ENCODE results near the gene SLC12A1.

The SLC12A1 gene

GRCh38 chr15:48307586-48307985 is 101.5 kb downstream of the SLC12A1 start:
- TF ChIP-seq CTCF (IDR thresholded peaks at IDR 0.05; ENCODE audit: low read depth, low read length), result no peak
- no peak for DNase-seq (ENCODE audit: low read depth, low spot score)
- in situ Hi-C loops (cut with HindIII; ENCODE audit: low sequenced_read_pairs), result no loop called here
- H3K4me3 ChIP-seq (ENCODE audit: low read depth, low read length), result no peak overlapping the region

DNA sequence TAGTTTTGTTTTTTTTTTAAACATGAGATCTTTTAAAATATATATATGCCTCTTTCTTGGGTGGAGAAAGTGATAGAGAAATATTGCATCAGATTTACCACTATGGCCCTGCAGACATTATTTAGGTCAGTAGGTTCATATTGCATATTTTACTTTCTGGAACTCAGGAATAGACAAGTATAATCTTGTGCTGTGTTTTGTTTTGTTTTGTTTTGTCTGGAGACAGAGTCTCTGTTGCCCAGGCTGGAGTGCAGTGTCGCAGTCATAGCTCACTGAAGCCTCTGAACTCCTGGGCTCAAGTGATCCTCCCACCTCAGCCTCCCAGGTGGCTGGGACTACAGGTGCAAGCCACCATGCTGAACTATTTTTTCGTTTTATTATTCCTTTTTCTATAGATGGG is 103.6 kb downstream of the SLC12A1 start:
- DNase-seq (ENCODE audit: low read depth, low spot score), result no peak
- TF ChIP-seq CTCF (IDR thresholded peaks at IDR 0.05; ENCODE audit: low read depth, low read length), result no peak
- no peak overlapping the region for H3K4me3 ChIP-seq (ENCODE audit: low read depth, low read length)
- in situ Hi-C loops (cut with HindIII; ENCODE audit: low sequenced_read_pairs), result no loop called here

DNA sequence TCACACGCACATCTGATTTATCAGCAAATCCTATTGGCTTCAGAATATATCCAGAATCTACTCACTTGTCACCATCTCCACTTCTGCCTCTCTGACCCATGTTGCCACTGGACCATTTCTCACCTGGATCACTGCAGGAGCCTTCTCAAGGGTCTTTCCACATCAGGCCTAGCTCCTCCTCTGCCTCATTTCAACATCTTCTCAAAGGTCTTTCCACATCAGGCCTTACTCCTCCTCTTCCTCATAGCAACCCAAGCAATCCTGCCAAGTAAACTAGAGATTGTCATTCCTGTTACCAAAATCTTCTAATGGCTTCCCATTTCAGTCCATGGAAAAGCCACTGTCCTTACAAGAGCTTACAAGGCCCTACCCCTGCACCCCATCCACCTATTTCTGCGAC is 107.1 kb downstream of the SLC12A1 start:
- no peak overlapping the region for H3K4me3 ChIP-seq (ENCODE audit: low read depth, low read length)
- TF ChIP-seq CTCF (IDR thresholded peaks at IDR 0.05; ENCODE audit: low read depth, low read length), result no peak
- no peak for DNase-seq (ENCODE audit: low read depth, low spot score)
- in situ Hi-C loops (cut with HindIII; ENCODE audit: low sequenced_read_pairs), result no loop called here

GRCh38 chr15:48315041-48315440 is 108.9 kb downstream of the SLC12A1 start:
- no peak for DNase-seq (ENCODE audit: low read depth, low spot score)
- TF ChIP-seq CTCF (IDR thresholded peaks at IDR 0.05; ENCODE audit: low read depth, low read length), result no peak
- in situ Hi-C loops (cut with HindIII; ENCODE audit: low sequenced_read_pairs), result no loop called here
- no peak overlapping the region for H3K4me3 ChIP-seq (ENCODE audit: low read depth, low read length)

- no peak overlapping the region for H3K4me3 ChIP-seq (ENCODE audit: low read depth, low read length)
- no peak for DNase-seq (ENCODE audit: low read depth, low spot score)
- in situ Hi-C loops (cut with HindIII; ENCODE audit: low sequenced_read_pairs), result no loop called here
- TF ChIP-seq CTCF (IDR thresholded peaks at IDR 0.05; ENCODE audit: low read depth, low read length), result no peak
Measured at GRCh38 chr15:48317221-48317620, 111.1 kb downstream of the SLC12A1 start.

- TF ChIP-seq CTCF (IDR thresholded peaks at IDR 0.05; ENCODE audit: low read depth, low read length), result no peak
- DNase-seq (ENCODE audit: low read depth, low spot score), result no peak
- in situ Hi-C loops (cut with HindIII; ENCODE audit: low sequenced_read_pairs), result no loop called here
- no peak overlapping the region for H3K4me3 ChIP-seq (ENCODE audit: low read depth, low read length)
Measured at GRCh38 chr15:48318131-48318530, 112.0 kb downstream of the SLC12A1 start.

GRCh38 chr15:48323294-48323693 is 117.2 kb downstream of the SLC12A1 start:
- no peak for TF ChIP-seq CTCF (IDR thresholded peaks at IDR 0.05; ENCODE audit: low read depth, low read length)
- in situ Hi-C loops (cut with HindIII; ENCODE audit: low sequenced_read_pairs), result no loop called here
- DNase-seq (ENCODE audit: low read depth, low spot score), result no peak
- H3K4me3 ChIP-seq (ENCODE audit: low read depth, low read length), result no peak overlapping the region
